ENCODE data around the gene MYO1F.

MYO1F gene

GRCh38 chr19:8489561-8490394, 87.5 kb downstream of the MYO1F start:
- DNase-seq, result no peak

- no peak for DNase-seq
These were observed 88.9 kb downstream of the MYO1F start for GRCh38 chr19:8488365-8488764.

GRCh38 chr19:8487137-8487851, 89.9 kb downstream of the MYO1F start:
- DNase-seq, result no peak

GRCh38 chr19:8486661-8487136, 90.5 kb downstream of the MYO1F start:
- DNase-seq, result no peak

- no peak for DNase-seq
These were observed 91.5 kb downstream of the MYO1F start for GRCh38 chr19:8485561-8486371.

GRCh38 chr19:8484331-8484894, 92.8 kb downstream of the MYO1F start:
- no peak for DNase-seq

GRCh38 chr19:8483165-8483564, 94.1 kb downstream of the MYO1F start:
- DNase-seq, result no peak

GRCh38 chr19:8482696-8483095, 94.5 kb downstream of the MYO1F start:
- DNase-seq, result no peak

- DNase-seq, result no peak
These were observed 95.6 kb downstream of the MYO1F start for GRCh38 chr19:8481616-8482015.

GRCh38 chr19:8481201-8481600, 96.0 kb downstream of the MYO1F start:
- DNase-seq, result no peak

- DNase-seq, result no peak
These were observed 98.6 kb downstream of the MYO1F start for GRCh38 chr19:8478598-8478997.

GRCh38 chr19:8477889-8478288, 99.4 kb downstream of the MYO1F start:
- no peak for DNase-seq

- no peak for DNase-seq
These were observed 100.7 kb downstream of the MYO1F start for GRCh38 chr19:8476524-8476923.

GRCh38 chr19:8475005-8475404, 102.2 kb downstream of the MYO1F start:
- DNase-seq, result no peak

- no peak for DNase-seq
These were observed 103.4 kb downstream of the MYO1F start for GRCh38 chr19:8473648-8474476.
